SH-SY5Y (cell line): ENCODE measurements around the gene VPS25.

Source experiments
- GATA2 ChIP-seq: IDR thresholded peaks from 2 replicates; pipeline ENCODE4 v1.6.1; 2011; ENCODE audit warnings: mild to moderate bottlenecking, low read depth, low read length
- GATA3 ChIP-seq: IDR thresholded peaks from 2 replicates; pipeline ENCODE4 v1.6.1; 2011; ENCODE audit warnings: low read depth, mild to moderate bottlenecking, low read length, moderate library complexity

GRCh38 chr17:42803074-42803883 lies 30.0 kb downstream of the VPS25 start:
- TF ChIP-seq GATA3, result no peak
- TF ChIP-seq GATA2, result no peak
